Neural crest cell (in vitro differentiated cells): ENCODE data around the gene TANC1. TPM values are rescaled to one million over a fixed set of nuclear protein-coding genes. Genes with fewer than 3 reads are reported as not detected.

ENCODE experiments used
- DNase-seq: peaks from one replicate; pipeline ENCODE4 v3.0.0; 2021; ENCODE audit warnings: low read depth, mixed read lengths, low spot score
- H3K27ac Mint-ChIP-seq: one replicate; pipeline ENCODE4 v1.8.0; 2021; ENCODE audit warnings: mild to moderate bottlenecking, mixed read lengths; ENCODE audit not compliant: unreplicated experiment
- H3K27me3 Mint-ChIP-seq: 2 replicates; pipeline ENCODE4 v1.8.0; 2021; ENCODE audit warnings: low read depth, mild to moderate bottlenecking, mixed read lengths
- H3K36me3 Mint-ChIP-seq: 2 replicates; pipeline ENCODE4 v1.8.0; 2021; ENCODE audit warnings: low read depth, mild to moderate bottlenecking, mixed read lengths
- H3K4me1 Mint-ChIP-seq: 2 replicates; pipeline ENCODE4 v1.8.0; 2021; ENCODE audit warnings: mixed read lengths
- H3K4me3 Mint-ChIP-seq: one replicate; pipeline ENCODE4 v1.8.0; 2021; ENCODE audit warnings: mild to moderate bottlenecking, mixed read lengths
- H3K9me3 Mint-ChIP-seq: 2 replicates; pipeline ENCODE4 v1.8.0; 2021; ENCODE audit warnings: mixed read lengths
- CTCF ChIP-seq: fragments of 200-600 bp; sonication (generic); conservative IDR thresholded peaks from 2 replicates; pipeline ENCODE4 v1.5.0; 2021; ENCODE audit warnings: antibody characterized with exemption, mild to moderate bottlenecking
- total RNA-seq: library from RNA; stranded (reverse); gene quantifications from 2 replicates; pipeline ENCODE4 v1.2.1, GENCODE V29; 2021

The TANC1 gene
- total RNA-seq, 1 donor from 2014 or later, result 13.2 TPM

GRCh38 chr2:159199236-159199635 is 230.8 kb downstream of the TANC1 start:
- no peak for TF ChIP-seq CTCF
- no peak overlapping the region for H3K4me3 Mint-ChIP-seq
- no peaks in the 10 kb centered on the region for H3K9me3 Mint-ChIP-seq
- H3K4me1 Mint-ChIP-seq, result peaks cover 18% of the 10 kb centered on the region
- no peak overlapping the region for H3K27ac Mint-ChIP-seq
- H3K27me3 Mint-ChIP-seq, result no peaks in the 10 kb centered on the region
- H3K36me3 Mint-ChIP-seq, result peaks cover 3% of the 10 kb centered on the region
- DNase-seq, result no peak

- H3K4me3 Mint-ChIP-seq, result no peak overlapping the region
- TF ChIP-seq CTCF, result no peak
Observed at GRCh38 chr2:159199761-159200465, 231.5 kb downstream of the TANC1 start.

DNA sequence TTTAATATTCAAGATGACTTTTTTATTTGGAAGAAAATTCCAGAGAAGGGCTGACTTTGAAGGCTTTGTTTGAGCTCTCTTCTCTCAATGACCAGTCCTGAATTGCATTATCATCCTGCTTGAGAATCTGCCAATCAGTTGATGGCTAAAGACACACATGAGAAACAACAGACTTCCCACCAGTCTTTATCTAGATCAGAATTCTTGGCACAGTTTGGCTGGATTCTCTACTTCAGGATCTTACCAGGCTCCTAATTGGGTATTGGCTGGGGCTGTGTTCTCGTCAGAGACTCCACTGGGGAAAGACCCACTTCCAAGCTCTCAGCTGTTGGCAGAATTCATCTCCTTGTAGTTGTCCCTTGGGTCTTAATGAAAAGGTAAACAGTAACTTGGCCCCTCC is 232.1 kb downstream of the TANC1 start:
- Mint-ChIP-seq H3K4me3 (no peak overlapping the region), H3K9me3 (no peaks in the 10 kb centered on the region), H3K4me1 (peaks cover 18% of the 10 kb centered on the region), H3K27ac (peak overlapping the region; percentile 88), H3K36me3 (peaks cover 3% of the 10 kb centered on the region), H3K27me3 (no peaks in the 10 kb centered on the region)
- no peak for DNase-seq
- no peak for TF ChIP-seq CTCF

More at GRCh38 chr2:159199761-159200465, 231.5 kb downstream of the TANC1 start:
- Mint-ChIP-seq H3K9me3 (no peaks in the 10 kb centered on the region), H3K27me3 (no peaks in the 10 kb centered on the region), H3K36me3 (peaks cover 3% of the 10 kb centered on the region), H3K27ac (no peak overlapping the region), H3K4me1 (peaks cover 18% of the 10 kb centered on the region)
- no peak for DNase-seq

DNA sequence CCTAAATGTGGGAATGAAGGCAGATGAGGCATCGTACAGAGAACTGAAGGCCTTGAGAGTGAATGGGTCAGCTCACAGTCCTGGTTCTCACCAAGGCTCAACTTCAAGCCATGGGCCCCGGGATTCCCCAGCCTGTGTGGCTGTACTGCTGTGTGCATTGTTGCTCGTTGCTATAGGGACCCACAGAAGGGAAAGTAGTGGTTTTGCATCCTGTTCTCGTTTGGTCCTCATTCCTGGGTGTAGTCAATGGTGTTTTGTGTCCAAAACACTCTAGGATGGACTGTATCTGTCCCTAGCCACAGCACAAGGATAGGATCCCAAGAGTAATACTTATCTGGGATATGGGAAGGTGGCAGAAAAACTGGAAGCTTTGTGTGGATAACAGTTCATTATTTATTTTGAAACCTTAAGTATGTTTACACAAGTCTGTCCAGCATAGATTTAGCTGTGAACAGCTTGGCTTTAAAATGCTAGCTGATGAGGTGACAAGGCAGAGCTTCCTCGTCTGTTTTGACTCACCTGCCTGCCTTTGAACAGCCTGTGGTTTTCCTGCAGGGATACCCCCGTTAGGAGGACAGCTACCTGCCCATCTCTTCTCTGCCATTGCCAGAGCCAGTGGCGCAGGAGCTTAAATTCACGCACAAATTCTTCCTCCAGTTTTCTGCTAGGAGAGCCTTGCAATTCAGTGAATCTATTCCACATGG is 233.1 kb downstream of the TANC1 start:
- Mint-ChIP-seq H3K4me3 (no peak overlapping the region), H3K4me1 (peaks cover 18% of the 10 kb centered on the region), H3K27me3 (no peaks in the 10 kb centered on the region), H3K27ac (peak overlapping the region; percentile 40), H3K36me3 (peaks cover 5% of the 10 kb centered on the region), H3K9me3 (no peaks in the 10 kb centered on the region)
- no peak for DNase-seq
- no peak for TF ChIP-seq CTCF

DNA sequence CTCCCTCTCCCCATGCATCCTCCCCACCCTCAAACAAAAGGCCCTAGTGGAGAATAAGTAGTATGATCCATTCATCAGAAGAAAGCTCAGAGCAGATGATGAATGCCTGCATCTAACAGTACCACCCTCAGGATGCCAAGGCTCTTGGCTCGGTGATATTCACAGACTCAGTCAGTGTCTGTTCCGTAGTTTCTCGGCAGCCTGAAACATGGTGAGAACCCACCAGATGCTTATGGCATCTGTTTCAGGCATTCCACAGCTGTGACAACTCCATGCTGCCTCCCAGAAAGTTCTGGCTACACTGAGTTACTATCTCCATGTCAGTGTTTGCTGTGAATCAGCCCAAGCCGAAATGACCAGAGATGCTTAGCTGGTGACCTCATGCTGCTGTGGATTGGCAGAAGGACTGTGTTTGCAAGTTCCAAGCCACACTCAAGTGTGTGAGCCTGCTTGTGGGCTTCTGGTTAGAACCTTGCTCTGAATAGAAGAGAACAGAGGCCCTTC is 234.2 kb downstream of the TANC1 start:
- H3K36me3 Mint-ChIP-seq, result peaks cover 5% of the 10 kb centered on the region
- H3K27me3 Mint-ChIP-seq, result no peaks in the 10 kb centered on the region
- DNase-seq, result no peak
- H3K4me3 Mint-ChIP-seq, result no peak overlapping the region
- no peak for TF ChIP-seq CTCF
- no peak overlapping the region for H3K27ac Mint-ChIP-seq
- peaks cover 11% of the 10 kb centered on the region for H3K4me1 Mint-ChIP-seq
- no peaks in the 10 kb centered on the region for H3K9me3 Mint-ChIP-seq
